GM19099 (cell line): ENCODE results near the gene S100A16.

ENCODE experiments used
- POLR2A ChIP-seq: IDR thresholded peaks from 3 replicates; pipeline ENCODE4 v1.6.1; 2011; ENCODE audit warnings: low read depth; ENCODE audit not compliant: insufficient read length; ENCODE audit errors: extremely low read depth

The S100A16 gene

GRCh38 chr1:153612755-153613331, at the start of gene S100A16:
Gene S100A16 (minus strand): TSS chr1:153613137. CDS start chr1:153608151, 4,986 bp downstream.
- no peak for TF ChIP-seq POLR2A

DNA sequence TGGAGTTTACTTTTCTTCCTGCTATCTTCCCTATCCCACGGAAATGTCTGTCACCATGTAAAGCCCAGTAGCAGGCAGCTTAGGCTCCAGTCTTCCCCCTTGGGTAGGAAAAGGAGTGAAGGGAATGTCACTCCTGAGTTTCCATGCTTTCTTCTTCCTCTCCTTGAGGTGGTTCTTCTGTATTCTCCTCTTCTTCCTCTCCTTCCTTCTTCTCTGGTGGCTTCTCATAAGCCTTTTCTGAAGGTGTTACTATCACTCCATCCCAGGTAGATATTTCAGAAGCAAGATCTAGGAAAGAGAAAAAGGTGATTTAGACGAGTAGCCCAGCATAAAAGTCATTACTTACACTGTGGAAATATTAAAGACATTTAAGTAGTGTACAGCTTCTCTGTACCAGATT, 49.3 kb upstream of the S100A16 start:
- peak; percentile 5 for TF ChIP-seq POLR2A

DNA sequence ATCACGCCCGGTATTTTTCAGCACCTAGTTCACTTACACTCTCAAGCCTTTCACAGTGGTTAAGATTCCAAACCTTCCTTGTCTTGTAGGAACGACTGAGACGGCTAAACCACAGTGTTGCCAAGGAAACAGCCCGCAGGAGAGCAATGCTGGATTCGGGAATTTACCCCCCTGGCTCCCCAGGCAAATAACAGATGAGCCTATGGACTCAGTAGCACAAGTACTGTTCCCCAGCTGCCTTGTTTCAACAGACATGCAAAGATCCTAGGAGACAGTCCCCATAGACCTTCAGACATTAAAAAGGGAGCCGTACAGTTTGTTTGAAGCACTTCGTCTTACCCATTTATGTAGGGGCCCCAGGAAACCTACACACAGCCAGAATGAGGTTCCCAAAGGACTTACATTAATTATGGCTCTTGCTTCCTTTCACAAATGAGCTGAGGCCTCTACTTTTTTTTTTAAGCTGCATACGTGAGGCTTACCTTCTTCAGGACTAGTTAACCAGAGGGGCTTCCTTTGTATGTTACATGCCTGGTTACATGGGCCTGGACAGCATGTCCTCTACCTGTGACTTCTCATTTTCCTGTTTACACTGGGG, 48.3 kb upstream of the S100A16 start:
- no peak for TF ChIP-seq POLR2A

GRCh38 chr1:153659656-153660055, 46.7 kb upstream of the S100A16 start:
- TF ChIP-seq POLR2A = no peak

GRCh38 chr1:153659175-153659534, 46.2 kb upstream of the S100A16 start:
- no peak for TF ChIP-seq POLR2A

DNA sequence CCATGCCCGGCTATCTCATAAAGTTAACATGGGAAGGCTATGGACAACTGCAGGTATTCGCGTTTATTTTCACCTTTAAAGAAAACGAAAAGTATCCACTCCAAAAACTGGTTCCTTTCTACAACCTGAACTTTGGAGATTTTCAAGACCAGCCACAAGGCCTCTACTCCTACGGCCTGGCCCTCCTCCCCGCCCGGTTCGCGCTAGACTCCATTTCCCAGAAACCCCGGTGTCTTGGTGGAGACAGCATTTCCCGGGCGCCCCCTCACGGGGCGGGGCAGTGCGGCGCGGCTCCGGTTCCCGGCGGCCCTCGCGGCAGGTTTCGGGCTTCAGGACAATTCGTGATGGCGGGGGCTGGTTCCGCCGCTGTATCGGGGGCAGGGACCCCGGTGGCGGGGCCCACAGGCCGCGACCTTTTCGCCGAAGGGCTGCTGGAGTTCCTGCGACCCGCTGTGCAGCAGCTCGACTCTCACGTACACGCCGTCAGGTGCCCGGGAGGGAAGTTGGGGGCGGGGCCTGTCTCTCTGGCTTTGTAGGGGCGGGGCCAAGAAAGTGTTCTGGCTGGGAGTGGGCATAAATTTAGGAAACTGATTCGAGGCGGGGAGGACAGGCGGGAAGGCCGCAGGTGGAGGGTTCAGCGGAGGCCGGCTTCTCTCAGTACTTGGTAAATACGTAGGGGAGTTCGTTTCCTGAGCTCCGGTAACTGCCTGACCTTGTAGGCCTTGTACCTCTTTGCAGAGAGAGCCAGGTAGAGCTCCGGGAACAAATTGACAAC, 45.6 kb upstream of the S100A16 start, which contains the start of gene SNAPIN:
Gene SNAPIN (plus strand): TSS at position 304 of the 775 bp plus-strand sequence. CDS start 41 bp downstream, at position 345.
- peak; percentile 90 for TF ChIP-seq POLR2A

DNA sequence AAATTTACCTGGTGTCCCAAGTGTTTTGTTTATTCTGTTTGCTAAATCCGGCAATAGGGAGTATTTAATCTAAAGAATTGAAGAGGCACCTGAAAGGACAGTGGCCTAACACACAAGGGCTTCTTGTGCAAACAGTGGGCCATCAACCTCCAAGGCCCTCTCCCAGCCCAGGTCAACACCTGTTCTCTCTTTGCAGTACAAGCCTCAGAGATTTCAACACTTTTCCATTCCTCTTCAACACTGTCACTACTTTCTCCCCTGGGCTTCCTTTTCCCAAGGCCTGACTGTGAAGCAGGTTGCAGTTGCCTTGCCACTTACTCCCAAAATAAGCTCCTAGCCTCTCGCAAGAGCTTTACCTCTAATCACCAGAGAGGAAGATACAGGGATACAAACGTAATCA, 42.4 kb upstream of the S100A16 start:
- no peak for TF ChIP-seq POLR2A

GRCh38 chr1:153652805-153653500, 40.0 kb upstream of the S100A16 start:
- no peak for TF ChIP-seq POLR2A

- TF ChIP-seq POLR2A = no peak
These were observed 38.8 kb upstream of the S100A16 start for GRCh38 chr1:153651771-153652170.

- no peak for TF ChIP-seq POLR2A
These were observed 36.9 kb upstream of the S100A16 start for GRCh38 chr1:153649863-153650235.

DNA sequence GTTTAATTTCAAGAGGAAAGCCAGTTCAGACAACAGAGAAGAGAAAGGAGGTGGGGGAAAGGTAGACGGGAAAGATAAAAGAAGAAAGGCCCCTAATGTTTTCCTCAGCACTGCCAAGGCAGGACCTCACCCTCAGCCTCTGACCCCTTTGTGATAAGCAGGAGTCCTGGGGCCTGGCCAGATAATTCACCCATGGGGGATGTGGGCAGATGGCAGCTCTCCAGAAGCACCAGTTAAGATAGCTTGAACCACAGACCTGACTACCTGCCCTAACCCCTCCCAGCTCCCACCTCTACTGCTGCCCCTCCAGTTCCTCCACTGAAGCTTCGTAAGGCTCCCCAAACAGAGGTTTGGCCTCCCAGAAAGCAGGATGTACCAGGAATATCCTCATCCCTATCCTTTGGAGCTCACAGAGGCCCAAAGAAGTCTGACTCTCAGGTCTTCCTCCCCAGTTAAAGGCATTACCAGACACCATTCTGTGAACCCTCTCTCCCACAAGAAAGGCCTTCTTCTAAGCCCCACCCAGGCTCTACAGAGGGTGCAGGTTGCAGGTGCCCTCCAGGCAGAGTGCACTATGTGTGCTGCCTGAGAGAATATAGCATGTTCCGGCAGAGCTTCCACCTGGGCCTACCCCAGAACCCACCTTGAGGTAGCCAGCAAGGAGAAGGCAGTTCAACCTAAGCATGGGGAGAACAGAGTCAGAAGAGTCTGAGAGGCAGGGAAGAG, 36.4 kb upstream of the S100A16 start:
- TF ChIP-seq POLR2A = no peak

DNA sequence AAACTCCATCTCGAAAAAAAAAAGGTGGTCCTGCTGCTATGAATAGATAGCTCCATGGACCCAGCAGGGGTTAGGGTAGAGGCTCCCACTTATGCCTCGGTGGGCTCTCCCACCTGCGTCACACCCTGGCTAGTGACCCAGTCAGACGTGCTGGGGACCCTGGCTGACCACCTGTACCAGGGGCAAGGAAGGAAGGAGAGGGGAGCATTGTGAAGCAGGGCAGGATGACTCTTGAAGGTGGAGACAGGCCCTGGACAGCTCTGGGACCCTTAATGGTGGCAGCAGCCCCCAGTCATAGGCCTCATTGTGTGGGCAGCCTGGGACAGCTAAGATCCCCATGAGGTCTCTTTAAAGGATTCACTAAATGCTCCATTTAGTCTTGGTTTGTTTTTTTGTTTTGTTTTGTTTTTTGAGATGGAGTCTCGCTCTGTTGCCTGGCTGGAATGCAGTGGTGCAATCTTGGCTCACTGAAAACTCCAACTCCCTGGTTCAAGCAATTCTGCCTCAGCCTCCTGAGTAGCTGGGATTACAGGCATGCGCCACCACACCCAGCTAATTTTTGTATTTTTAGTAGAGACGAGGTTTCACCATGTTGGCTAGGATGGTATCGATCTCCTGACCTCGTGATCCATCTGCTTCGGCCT, 35.2 kb upstream of the S100A16 start:
- TF ChIP-seq POLR2A = no peak

DNA sequence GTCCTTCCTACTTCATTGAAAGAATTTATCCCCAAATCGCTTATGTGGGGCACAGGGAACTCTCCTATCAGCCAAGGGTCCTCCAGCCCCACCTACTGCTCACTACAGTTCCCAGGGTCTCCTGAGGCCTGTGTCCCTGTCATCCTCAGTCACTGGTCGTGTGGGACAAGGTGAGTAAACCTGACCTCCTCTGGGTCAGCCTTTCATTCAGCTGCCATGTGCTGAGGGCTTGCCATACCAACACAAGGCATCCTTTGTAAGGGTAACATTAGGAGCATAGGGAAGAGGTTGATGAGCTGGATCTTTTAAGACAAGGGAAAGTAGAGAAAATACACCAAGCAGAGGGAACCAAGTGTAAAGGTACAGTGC, 34.4 kb upstream of the S100A16 start:
- no peak for TF ChIP-seq POLR2A

DNA sequence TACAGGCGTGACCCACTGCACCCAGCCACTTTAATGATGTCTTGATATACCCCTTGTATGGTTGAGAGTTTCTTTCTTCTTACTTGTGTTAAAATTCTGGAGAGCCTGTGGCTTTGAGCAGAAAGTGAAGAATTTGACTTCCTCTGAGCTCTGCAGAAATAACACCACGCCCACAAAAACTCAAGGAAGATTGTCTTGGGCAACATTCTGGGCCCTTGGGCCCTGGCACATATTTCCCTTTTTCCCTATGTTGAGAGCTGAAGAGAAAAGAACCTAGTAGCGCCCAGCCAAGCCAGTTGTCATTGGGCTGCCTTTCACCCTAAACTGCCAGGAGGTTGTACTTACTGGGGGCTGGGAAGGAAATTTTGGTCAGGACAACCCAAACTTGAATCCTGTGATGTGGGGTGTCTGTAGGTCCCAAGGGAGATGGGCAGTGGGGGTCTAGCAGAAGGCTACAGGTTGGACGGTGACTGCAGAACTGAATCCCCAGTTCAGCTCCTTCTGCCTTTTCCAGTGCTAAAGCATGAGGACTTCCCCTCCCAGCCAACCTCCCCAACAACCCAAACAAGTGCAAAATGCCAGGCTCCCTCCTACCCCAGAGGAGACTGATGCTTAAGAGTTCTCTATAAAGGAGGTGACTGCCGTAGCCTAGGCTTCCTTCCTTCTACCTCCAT, 33.9 kb upstream of the S100A16 start:
- no peak for TF ChIP-seq POLR2A
